ENCODE measurements around the gene IQCH. TPM values are rescaled to one million over a fixed set of nuclear protein-coding genes. Genes with fewer than 3 reads are reported as not detected.

IQCH gene
- total and polyA plus RNA-seq, 2 experiments from 2014 or later = 2.1 to 4.1 TPM

DNA sequence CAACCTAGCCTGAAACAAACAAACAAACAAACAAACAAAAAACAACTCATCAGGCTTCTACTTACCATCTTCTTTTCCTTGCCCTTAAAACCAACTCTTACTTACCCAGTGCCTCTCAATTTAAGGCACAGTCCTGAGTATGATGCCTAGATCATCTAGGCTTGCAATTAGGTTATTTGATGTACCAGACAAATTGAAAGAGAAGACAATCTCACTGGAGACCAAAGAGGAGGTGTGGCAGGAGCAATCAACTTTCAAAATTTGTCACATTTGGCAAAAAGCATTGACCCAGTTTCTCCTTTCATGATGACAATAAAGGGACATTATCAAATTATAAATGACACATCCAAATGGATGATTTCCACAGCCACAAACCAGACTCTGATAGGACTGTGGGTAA lies 36.2 kb upstream of the IQCH start:
- no peaks in the 10 kb centered on the region for H3K4me1 ChIP-seq (ENCODE audit: insufficient read depth)
- H3K9ac ChIP-seq = no peak overlapping the region
- H3K4me2 ChIP-seq (ENCODE audit: unreplicated experiment) = no peak overlapping the region
- H2AFZ ChIP-seq = no peak overlapping the region
- H3K9me2 ChIP-seq (ENCODE audit: insufficient read depth) = no peaks in the 10 kb centered on the region; the same call in 1 of the 2 replicates
- DNase-seq = no peak
- H3K4me3 ChIP-seq = no peak overlapping the region
- H3K9me3 ChIP-seq (ENCODE audit: low read depth) = no peaks in the 10 kb centered on the region
- peaks cover 6% of the 10 kb centered on the region; the same call in 1 of the 2 replicates for H3K79me2 ChIP-seq (ENCODE audit: insufficient read depth)
- TF ChIP-seq EZH2 (IDR thresholded peaks at IDR 0.05; ENCODE audit: insufficient read depth, poor library complexity, severe bottlenecking) (no peak), EZH2phosphoT487 (IDR thresholded peaks at IDR 0.05; ENCODE audit: insufficient read depth, low read depth) (no peak)
- H3K36me3 ChIP-seq (ENCODE audit: low read depth) = no peaks in the 10 kb centered on the region
- no peaks in the 10 kb centered on the region for H3K27me3 ChIP-seq (replicated peaks; ENCODE audit: insufficient read depth)
- no peaks in the 10 kb centered on the region for H4K20me1 ChIP-seq (ENCODE audit: insufficient read depth)
- H3F3A ChIP-seq (ENCODE audit: insufficient read depth) = peaks cover 8% of the 10 kb centered on the region; the same call in 1 of the 2 replicates
- in situ Hi-C loops (cut with MboI) = no loop called here
- H3K27ac ChIP-seq = no peak overlapping the region

DNA sequence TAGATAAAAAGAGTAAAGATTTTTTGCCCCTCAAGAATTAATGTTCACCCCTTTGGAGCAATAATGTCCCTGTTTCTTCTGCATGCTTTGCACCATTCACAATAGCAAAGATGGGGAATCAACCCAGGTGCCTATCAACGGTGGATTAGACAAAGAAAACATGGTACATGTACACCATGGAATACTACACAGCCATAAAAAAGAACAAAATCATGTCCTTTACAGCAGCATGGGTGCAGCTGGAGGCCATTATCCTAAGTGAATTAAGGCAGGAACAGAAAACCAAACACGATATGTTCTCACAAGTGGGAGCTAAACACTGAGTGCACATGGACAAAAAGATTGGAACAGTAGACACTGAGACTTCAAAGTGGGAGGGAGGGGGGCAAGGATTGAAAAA lies 35.3 kb upstream of the IQCH start:
- Histone ChIP-seq H3K9me3 (ENCODE audit: low read depth) (no peaks in the 10 kb centered on the region), H3K4me3 (no peak overlapping the region), H3K9ac (no peak overlapping the region), H3K4me2 (ENCODE audit: unreplicated experiment) (no peak overlapping the region), H4K20me1 (ENCODE audit: insufficient read depth) (no peaks in the 10 kb centered on the region), H3K36me3 (ENCODE audit: low read depth) (no peaks in the 10 kb centered on the region), H3K4me1 (ENCODE audit: insufficient read depth) (no peaks in the 10 kb centered on the region), H3F3A (ENCODE audit: insufficient read depth) (peaks cover 8% of the 10 kb centered on the region; the same call in 1 of the 2 replicates), H3K27me3 (replicated peaks; ENCODE audit: insufficient read depth) (no peaks in the 10 kb centered on the region), H3K79me2 (ENCODE audit: insufficient read depth) (peaks cover 11% of the 10 kb centered on the region; the same call in 1 of the 2 replicates), H2AFZ (no peak overlapping the region), H3K9me2 (ENCODE audit: insufficient read depth) (no peaks in the 10 kb centered on the region; the same call in 1 of the 2 replicates), H3K27ac (no peak overlapping the region)
- in situ Hi-C loops (cut with MboI) = no loop called here
- no peak for DNase-seq
- whole genome bisulfite sequencing, 2 experiments (ENCODE audit: low coverage in 1 of 2, low lambda C conversion rate in 2 of 2, missing lambda C conversion rate in 2 of 2) = 94 to 95% methylated on average over 2 of the region's 2 CpGs
- TF ChIP-seq EZH2phosphoT487 (IDR thresholded peaks at IDR 0.05; ENCODE audit: insufficient read depth, low read depth) (no peak), EZH2 (IDR thresholded peaks at IDR 0.05; ENCODE audit: insufficient read depth, poor library complexity, severe bottlenecking) (no peak)

DNA sequence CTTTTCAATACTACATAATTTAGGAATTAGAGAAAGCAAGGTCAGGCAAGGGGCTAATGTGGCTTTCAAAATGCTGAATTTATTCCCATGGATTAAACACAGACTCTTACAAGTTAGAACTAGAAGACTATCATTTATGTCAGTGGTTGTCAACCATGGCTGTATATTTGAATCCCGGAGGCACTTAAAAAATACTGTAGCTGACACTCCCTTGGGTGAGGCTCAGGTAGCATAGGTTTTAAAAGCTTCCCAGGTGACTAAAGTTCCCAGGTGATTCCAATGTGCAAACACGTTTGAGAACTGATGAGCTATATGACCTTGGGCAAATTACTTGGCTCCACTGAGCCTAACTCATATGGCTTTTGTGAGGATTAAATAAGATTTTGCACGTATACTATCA lies 29.7 kb upstream of the IQCH start:
- TF ChIP-seq EZH2phosphoT487 (IDR thresholded peaks at IDR 0.05; ENCODE audit: insufficient read depth, low read depth) = no peak
- TF ChIP-seq EZH2 (IDR thresholded peaks at IDR 0.05; ENCODE audit: insufficient read depth, poor library complexity, severe bottlenecking) = no peak
- no peak overlapping the region for H2AFZ ChIP-seq
- no peaks in the 10 kb centered on the region for H4K20me1 ChIP-seq (ENCODE audit: insufficient read depth)
- 70 to 82% methylated on average over 3 of the region's 3 CpGs for WGBS, 2 experiments (ENCODE audit: low coverage in 1 of 2, low lambda C conversion rate in 2 of 2, missing lambda C conversion rate in 2 of 2)
- H3K79me2 ChIP-seq (ENCODE audit: insufficient read depth) = peaks cover 21% of the 10 kb centered on the region; the same call in 1 of the 2 replicates
- in situ Hi-C loops (cut with MboI) = no loop called here
- H3K36me3 ChIP-seq (ENCODE audit: low read depth) = peaks cover 7% of the 10 kb centered on the region
- no peaks in the 10 kb centered on the region; the same call in 1 of the 2 replicates for H3K9me2 ChIP-seq (ENCODE audit: insufficient read depth)
- no peak for DNase-seq
- peaks cover 18% of the 10 kb centered on the region for H3F3A ChIP-seq (ENCODE audit: insufficient read depth)
- peak overlapping the region; percentile 18 for H3K4me2 ChIP-seq (ENCODE audit: unreplicated experiment)
- H3K27me3 ChIP-seq (replicated peaks; ENCODE audit: insufficient read depth) = no peaks in the 10 kb centered on the region
- H3K9ac ChIP-seq = 0 out of 2 replicates have a peak overlapping the region, but pooled peaks have one; percentile 4
- H3K9me3 ChIP-seq (ENCODE audit: low read depth) = no peaks in the 10 kb centered on the region
- peak overlapping the region; percentile 77 for H3K27ac ChIP-seq
- no peak overlapping the region for H3K4me3 ChIP-seq
- H3K4me1 ChIP-seq (ENCODE audit: insufficient read depth) = peaks cover 20% of the 10 kb centered on the region

DNA sequence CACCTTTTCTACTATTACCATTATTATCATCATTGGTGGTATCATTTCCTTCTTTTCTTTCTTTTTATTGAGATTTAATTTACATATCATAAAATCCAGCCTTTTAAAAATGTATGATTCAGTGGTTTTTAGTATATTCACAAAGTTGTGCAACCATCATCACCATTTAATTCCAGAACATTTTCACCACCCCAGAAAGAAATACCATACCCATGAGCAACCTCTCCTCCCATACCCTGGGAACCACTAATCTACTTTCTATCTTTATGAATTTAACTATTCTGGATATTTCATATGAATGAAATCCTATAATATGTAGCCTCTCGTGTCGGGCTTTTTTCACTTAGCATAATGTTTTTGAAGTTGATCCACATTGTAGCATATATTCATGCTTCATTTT lies 29.2 kb upstream of the IQCH start:
- peaks cover 21% of the 10 kb centered on the region; the same call in 1 of the 2 replicates for H3K79me2 ChIP-seq (ENCODE audit: insufficient read depth)
- H3K4me1 ChIP-seq (ENCODE audit: insufficient read depth) = peaks cover 20% of the 10 kb centered on the region
- peaks cover 18% of the 10 kb centered on the region for H3F3A ChIP-seq (ENCODE audit: insufficient read depth)
- in situ Hi-C loops (cut with MboI) = no loop called here
- peak; percentile 86 for DNase-seq
- H3K27ac ChIP-seq = peak overlapping the region; percentile 77
- 91 to 96% methylated on average over 2 of the region's 2 CpGs for WGBS, 2 experiments (ENCODE audit: low coverage in 1 of 2, low lambda C conversion rate in 2 of 2, missing lambda C conversion rate in 2 of 2)
- no peaks in the 10 kb centered on the region for H4K20me1 ChIP-seq (ENCODE audit: insufficient read depth)
- no peaks in the 10 kb centered on the region for H3K27me3 ChIP-seq (replicated peaks; ENCODE audit: insufficient read depth)
- peak overlapping the region; percentile 17; the same call in 1 of the 2 replicates for H3K9ac ChIP-seq
- H3K4me2 ChIP-seq (ENCODE audit: unreplicated experiment) = peak overlapping the region; percentile 49
- no peak for TF ChIP-seq EZH2 (IDR thresholded peaks at IDR 0.05; ENCODE audit: insufficient read depth, poor library complexity, severe bottlenecking)
- no peak for TF ChIP-seq EZH2phosphoT487 (IDR thresholded peaks at IDR 0.05; ENCODE audit: insufficient read depth, low read depth)
- no peaks in the 10 kb centered on the region; the same call in 1 of the 2 replicates for H3K9me2 ChIP-seq (ENCODE audit: insufficient read depth)
- H3K36me3 ChIP-seq (ENCODE audit: low read depth) = peaks cover 11% of the 10 kb centered on the region
- H2AFZ ChIP-seq = no peak overlapping the region
- H3K4me3 ChIP-seq = no peak overlapping the region
- H3K9me3 ChIP-seq (ENCODE audit: low read depth) = no peaks in the 10 kb centered on the region
